Measurements from ENCODE around the gene AOX1.

GRCh38 chr2:200713704-200714064 is 127.9 kb downstream of the AOX1 start:
- TF ChIP-seq HMGXB4 (CRISPR knock-in tag; IDR thresholded peaks at IDR 0.05; ENCODE audit: borderline replicate concordance) (no peak), EP300 (IDR thresholded peaks at IDR 0.05) (no peak), SREBF2 (IDR thresholded peaks at IDR 0.05) (no peak), POLR2A (IDR thresholded peaks at IDR 0.05; ENCODE audit: low read length) (no peak), ZSCAN20 (CRISPR knock-in tag; IDR thresholded peaks at IDR 0.05) (no peak), CTCF (IDR thresholded peaks at IDR 0.05) (no peak), USF2 (IDR thresholded peaks at IDR 0.05) (no peak), CHD2 (IDR thresholded peaks at IDR 0.05; ENCODE audit: low read length, partially characterized antibody) (no peak), TFCP2L1 (CRISPR knock-in tag; IDR thresholded peaks at IDR 0.05) (no peak), POLR2AphosphoS2 (conservative IDR thresholded peaks at IDR 0.05; ENCODE audit: low read length) (no peak), JUN (IDR thresholded peaks at IDR 0.05) (no peak), CEBPB (IDR thresholded peaks at IDR 0.05) (no peak), MAZ (IDR thresholded peaks at IDR 0.05; ENCODE audit: borderline replicate concordance, low read depth, low read length) (no peak)
